GM18870 (cell line): Measurements from ENCODE around the gene PTCHD1.

Experiments
- ATAC-seq: cut with Tn5 transposase; IDR thresholded peaks from one replicate; pipeline ENCODE4 v1.9.1; 2021; ENCODE audit warnings: moderate library complexity; ENCODE audit not compliant: unreplicated experiment

PTCHD1 gene

GRCh38 chrX:23344904-23345271 lies 10.2 kb downstream of the PTCHD1 start:
- ATAC-seq = no peak

- ATAC-seq = no peak
Observed at GRCh38 chrX:23356189-23356588, 21.5 kb downstream of the PTCHD1 start.

- ATAC-seq = no peak
Observed at GRCh38 chrX:23364416-23364815, 29.8 kb downstream of the PTCHD1 start.

GRCh38 chrX:23365541-23365940 lies 30.9 kb downstream of the PTCHD1 start:
- ATAC-seq = no peak

- ATAC-seq = no peak
Observed at GRCh38 chrX:23366914-23367313, 32.3 kb downstream of the PTCHD1 start.

GRCh38 chrX:23369027-23369426 lies 34.4 kb downstream of the PTCHD1 start:
- ATAC-seq = no peak

GRCh38 chrX:23372220-23372902 lies 37.7 kb downstream of the PTCHD1 start:
- no peak for ATAC-seq

- no peak for ATAC-seq
Observed at GRCh38 chrX:23373129-23373804, 38.6 kb downstream of the PTCHD1 start.

GRCh38 chrX:23374291-23374690 lies 39.6 kb downstream of the PTCHD1 start:
- ATAC-seq = no peak

GRCh38 chrX:23376581-23376980 lies 41.9 kb downstream of the PTCHD1 start:
- ATAC-seq = no peak

- no peak for ATAC-seq
Observed at GRCh38 chrX:23380581-23380980, 45.9 kb downstream of the PTCHD1 start.

- no peak for ATAC-seq
Observed at GRCh38 chrX:23381099-23382087, 46.7 kb downstream of the PTCHD1 start.

GRCh38 chrX:23382572-23382971 lies 47.9 kb downstream of the PTCHD1 start:
- ATAC-seq = no peak

GRCh38 chrX:23383411-23383810 lies 48.8 kb downstream of the PTCHD1 start:
- no peak for ATAC-seq

GRCh38 chrX:23385242-23385641 lies 50.6 kb downstream of the PTCHD1 start:
- no peak for ATAC-seq

- ATAC-seq = no peak
Observed at GRCh38 chrX:23386260-23386659, 51.6 kb downstream of the PTCHD1 start.

- ATAC-seq = no peak
Observed at GRCh38 chrX:23386726-23387125, 52.1 kb downstream of the PTCHD1 start.

GRCh38 chrX:23387550-23388184 lies 53.0 kb downstream of the PTCHD1 start:
- no peak for ATAC-seq

GRCh38 chrX:23389196-23389792 lies 54.6 kb downstream of the PTCHD1 start:
- ATAC-seq = no peak

GRCh38 chrX:23390979-23391378 lies 56.3 kb downstream of the PTCHD1 start:
- ATAC-seq = no peak

- ATAC-seq = no peak
Observed at GRCh38 chrX:23392195-23392594, 57.5 kb downstream of the PTCHD1 start.
